CMK (cell line): ENCODE results near the gene HTRA2.
"Not testable (repeated sequence)": the region's sequence is repeated elsewhere in the genome, so short reads cannot be mapped to it uniquely, and the experiment has no call there.

Source experiments
- DNase-seq: peaks from one replicate; pipeline ENCODE4 v3.0.0-alpha.2; 2010; ENCODE audit warnings: low read depth

The HTRA2 gene

DNA sequence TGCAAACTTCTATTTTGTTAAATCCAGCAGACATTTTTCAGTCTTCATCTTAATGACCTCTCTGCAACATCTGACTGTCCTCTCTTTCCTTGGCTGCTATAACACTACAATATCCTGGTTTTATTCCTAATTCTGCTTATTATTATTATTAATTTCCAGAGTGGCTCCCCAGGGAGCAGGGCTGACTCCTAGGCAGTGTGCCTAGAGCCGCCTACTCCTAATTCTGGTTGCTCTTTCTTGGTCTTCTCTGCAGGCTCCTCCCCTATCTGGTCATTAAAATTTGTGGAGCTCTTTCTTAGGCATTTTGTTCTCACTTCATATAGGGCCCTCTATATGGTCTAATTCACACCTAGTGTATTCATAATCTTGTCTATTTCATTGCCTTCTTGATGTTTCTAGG is 13.2 kb downstream of the HTRA2 start:
- no peak for DNase-seq

DNA sequence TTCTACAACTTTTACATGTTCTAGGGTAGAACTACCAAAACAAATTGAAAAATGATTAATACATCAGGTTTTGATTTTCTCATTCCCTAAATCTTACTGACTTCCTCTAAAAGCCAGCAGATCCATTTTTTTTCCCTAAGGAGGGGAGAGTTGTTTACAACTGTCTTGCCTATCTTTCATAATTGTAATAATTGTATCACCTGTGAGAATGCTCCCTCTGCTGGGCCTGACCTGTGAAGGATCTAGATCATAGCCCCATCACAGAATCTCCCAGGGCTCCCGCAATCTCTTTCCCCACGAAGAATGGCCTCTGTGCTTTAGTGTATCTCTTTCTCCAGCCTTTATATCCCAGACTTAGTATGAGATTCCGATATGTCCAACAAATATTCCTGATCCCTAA is 14.9 kb downstream of the HTRA2 start:
- no peak for DNase-seq

DNA sequence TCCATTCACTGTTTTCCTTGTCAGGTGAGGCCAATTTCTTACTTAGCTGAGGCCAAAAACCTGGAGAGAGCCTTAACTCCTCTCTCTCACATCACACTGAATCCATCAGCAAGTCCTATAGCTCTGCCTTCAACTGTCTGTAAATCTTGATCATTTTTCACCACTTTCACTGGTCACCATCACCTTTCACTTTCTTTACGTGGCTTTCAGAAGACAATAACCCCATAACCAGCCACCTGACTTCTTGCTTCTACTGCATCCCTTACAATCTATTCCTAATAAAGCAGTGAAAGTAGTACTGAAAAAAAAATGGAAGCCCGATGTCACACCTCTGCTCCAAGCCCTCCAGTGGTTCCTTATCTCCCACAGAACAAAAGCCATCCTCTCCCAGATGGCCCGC is 16.3 kb downstream of the HTRA2 start:
- no peak for DNase-seq

DNA sequence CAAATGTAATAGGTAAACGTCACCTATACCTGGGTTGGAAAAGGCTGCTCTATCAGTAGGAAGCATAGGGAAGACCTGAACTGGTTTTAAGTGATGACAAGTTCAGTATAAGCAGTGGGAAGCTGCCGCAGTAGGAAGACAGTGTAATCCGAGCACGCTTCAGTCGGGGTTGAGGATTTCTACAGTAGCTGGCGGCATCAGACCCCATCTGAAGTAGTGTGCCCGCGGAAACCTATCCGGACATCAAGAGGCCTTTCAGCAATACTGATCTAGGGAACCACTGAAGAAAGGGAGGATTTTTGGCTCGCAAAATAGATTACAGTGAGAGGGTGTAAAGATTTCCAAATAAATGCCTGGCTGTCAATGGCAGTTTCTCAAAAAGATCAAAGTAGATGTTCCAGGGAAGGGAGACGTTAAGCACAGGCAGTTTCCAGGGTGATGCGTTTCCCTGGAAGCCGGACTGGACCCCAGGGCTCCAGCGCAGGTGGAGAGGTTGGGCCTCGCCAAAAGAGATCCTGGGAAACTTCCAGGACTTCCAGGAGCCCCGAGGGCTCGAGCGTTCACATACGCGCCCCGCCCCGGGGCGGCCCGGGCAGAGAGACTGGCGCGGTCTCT is 18.7 kb downstream of the HTRA2 start:
- no peak for DNase-seq

DNA sequence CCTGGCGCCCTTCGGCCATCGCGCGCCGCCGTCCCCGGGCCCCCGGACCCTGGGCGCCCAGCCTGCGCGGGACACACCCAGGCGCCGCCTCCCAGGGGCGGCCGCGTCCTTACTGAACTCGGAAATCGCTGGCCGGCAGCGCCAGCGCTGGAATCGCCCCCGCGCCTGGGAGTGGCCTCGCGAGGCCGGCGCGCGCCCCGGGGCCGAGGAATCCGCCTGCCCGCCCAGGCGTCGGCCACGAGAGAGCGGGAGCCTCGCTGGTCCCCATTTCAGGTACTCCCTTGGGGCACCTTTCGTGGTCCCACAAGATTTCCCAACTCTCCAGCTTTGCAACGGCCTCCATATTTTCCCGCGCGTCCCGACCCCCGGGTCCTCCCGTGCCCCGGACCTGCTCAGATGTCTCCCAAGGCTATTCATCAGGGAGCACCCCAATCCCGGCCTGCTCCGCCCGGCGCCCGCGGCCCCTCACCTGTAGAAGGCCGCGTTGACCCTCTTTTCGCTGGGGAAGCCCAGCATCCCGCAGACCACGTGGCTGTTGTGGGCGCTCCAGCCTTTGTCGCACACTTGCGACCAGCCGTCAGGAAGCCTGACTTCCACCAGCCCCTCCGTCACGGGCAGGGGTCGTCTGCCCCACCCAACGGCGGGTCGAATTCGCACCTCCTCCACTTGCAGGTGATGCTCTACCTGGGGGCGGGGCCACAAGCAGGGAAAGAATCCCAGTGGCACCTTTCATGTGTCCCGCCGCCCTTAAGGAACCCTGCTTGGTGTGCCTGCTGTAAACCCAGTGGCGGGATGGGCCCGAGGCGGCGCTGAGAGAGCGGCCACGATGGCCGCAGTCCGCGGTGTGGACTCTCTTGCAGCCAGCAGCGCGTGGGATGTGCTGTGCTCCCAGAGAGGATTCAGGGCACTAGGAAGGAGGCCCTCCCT is 19.4 kb downstream of the HTRA2 start:
- DNase-seq: no peak

DNA sequence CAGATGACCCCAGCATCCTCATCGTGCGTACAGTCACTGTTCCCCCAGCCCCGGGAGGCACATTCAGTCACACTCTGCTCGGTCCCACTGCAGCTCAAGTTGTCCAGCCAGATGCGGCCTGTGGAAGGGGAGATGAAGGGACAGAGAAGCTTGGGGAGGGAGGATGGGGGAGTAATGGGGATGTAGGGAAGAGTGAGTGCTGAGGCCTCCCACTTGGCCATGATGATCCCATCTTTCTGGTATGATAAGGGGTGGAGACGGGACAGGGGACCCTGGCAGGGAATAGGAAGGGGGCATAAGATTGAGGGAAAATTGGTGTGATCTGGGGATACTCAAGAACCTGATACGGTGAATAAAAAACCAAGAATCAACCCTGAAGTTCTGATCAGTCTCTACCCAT is 20.5 kb downstream of the HTRA2 start:
- DNase-seq: no peak

DNA sequence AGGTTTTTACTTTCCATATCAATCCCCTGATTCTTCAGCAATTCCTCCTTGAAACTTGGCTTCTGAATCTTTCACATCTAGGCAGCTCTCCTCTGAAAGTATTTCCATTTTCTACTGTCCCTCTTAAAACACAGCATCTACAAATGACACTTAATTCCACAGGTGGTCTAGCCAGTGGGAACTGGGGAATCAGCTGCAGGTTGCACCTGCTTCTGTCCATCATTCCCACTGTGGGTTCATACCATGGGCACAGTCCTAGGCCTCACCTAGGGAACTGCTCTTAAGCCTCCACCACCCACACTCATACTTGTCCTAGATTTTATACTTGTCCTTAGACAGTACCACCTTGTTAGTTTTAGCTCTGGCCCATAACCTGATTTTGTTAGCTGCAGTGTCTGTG is 21.8 kb downstream of the HTRA2 start:
- DNase-seq: no peak

DNA sequence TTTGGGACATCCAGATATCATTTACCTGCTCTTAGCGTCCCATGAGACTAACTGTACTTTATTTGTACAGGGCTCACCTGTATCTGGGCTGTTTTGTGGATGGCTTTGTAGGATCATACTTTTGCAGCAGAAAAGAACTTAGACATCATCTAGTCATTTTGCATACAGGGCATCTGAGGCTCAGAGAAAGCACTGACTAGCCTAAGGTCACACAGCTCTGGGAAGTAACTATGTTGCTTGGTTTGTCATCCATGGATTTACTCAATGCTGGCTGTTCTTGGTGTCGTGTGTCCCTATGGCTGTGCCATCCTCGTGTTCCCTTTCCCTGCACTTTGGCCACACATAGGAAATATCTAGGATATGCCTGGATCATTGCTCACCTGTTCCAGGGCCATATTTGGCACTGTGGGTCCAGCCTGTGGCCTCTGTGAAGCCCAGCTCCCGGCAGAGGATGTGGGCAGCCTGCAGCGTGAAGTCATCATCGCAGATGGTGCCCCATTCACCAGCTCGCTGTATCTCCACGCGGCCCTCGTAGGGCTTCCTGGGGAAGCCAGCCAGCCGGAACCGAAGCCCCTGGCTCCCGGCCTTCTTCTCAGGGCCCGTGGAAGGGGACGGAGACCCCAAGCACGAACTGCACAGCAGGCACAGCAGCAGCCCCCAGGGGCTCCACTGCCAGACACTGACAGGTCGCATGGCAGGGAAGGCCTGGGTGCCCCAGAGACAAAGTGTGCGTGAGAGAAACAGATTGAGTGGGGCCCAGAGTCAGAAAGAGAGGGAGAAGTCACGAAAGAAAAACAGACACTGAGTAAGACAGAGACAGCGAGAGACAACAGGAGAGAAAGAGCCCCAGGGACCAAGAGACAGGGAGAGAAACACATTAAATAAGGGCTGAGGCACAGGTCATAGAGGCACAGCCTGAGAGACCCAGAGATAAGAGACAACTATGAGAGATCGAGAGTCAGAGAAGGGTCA is 22.5 kb downstream of the HTRA2 start:
- DNase-seq: no peak

DNA sequence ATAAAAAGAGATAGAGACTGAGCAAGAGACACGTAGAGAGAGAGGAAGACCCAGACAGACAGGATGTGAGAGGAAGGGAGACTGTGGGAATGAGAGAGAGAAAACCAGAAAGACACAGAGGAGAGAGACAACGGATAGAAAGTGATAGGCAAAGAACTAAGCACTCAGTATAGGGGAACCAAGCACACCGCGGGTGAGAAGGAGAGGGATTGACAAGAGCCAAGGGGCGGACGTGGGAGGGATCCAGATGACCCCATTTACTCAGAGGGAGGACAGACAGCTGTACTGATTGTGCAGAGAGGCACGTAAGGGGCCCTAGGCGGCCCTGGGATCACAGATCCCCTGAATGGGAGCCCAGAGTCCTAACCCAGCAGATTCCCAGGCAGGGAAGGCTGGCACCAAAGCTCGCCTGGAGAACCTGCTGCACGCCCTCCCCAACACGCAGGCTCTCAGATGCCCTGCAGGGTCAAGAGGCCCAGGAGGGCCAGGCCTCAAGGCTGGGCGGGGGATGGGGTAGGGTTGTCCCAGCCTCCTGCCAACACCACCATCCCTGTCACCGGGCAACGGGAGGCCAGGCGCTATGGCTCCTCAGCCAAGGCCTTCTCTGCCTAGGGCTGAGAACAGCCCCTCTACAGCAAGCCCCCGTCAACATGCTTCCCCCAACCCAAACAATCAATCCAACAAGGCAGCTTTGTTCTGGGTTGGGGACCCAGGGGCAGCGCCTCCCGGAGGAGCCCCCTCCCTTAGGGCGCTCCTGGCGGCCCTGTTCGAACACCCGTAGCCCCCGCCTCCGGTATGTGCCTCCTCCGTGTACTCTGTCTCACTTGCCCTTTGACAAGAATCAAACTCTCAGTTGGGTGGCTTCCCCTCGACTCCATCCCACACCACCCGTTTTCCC is 23.4 kb downstream of the HTRA2 start:
- DNase-seq: no peak

DNA sequence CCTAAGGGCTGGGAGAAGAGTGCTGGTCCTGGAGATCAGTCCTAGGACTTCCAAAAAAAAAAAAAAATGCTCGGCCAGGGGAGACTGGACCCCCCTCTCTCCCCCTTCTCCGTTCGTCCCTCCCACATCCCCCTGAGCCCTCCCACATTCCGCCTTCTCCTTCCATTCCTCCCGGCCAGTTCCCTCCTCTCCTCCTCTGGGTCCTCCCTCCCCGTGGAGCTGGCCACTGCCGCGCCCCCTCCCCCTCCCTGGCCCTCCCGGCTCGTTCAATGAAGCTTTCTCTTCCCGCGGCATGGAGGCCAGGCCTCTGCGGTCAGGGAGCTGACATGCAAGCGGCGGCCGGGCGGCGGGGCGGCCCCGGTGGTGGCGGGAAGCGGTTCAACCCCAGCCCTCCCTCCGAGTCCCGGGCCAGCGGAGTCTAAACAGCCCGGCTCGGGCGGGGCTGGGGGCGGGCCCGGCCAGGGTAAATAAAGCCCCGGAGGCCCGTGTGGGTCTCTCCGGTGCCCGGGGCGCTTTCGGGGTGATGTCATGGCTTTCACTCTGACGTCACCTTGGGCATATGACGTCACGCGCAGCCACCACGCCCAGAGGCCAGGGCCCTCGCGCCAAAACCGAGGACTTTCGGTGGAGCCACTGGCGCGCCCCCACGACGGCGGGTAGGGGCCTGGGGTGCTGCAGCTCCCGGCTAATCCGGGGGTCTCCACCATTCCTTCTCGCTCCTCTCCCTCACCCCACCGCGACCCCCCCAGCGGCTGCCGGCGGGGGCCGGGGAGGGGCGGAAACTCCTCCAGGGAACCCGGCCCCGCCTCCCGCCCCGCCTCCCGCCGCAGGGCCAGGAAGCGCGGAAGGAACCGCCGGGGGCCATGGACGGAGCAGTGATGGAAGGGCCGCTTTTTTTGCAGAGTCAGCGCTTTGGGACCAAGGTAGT is 24.4 kb downstream of the HTRA2 start, which contains the start of the genes DOK1 and LOXL3:
DOK1 (plus strand) TSS at position 829 of the 928 bp plus-strand sequence; CDS start at position 864, 35 bp downstream.
LOXL3 (minus strand) TSS at position 51 of the 928 bp plus-strand sequence. CDS start 1,308 bp downstream, outside the sequence.
- DNase-seq: peak; percentile 76

DNA sequence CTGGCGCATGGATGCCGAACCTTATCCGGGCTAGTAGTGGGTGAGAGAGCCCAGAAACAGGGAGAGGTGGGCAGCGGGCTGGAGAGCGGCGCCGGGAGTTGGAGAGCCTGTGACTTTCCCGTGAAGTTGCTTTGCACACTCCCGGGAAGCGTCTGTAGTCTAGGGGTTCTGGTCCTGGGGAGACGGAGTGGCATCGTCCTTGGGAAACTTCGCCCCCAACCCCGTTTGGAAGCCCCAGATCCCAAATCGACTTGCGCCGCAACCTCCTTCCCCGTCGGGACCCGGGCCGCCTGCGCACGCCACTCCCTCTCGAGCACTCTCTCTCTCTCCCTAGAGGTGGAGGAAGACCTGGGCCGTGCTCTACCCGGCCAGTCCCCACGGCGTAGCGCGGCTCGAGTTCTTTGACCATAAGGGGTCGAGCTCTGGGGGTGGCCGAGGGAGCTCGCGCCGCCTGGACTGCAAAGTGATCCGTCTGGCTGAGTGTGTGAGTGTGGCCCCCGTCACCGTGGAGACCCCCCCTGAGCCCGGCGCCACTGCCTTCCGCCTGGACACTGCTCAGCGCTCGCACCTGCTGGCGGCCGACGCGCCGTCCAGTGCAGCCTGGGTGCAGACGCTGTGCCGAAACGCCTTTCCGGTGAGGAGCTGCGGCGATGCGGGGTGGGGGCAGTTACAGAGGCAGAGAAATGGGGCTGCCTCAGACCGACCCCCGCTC is 25.2 kb downstream of the HTRA2 start:
- no peak for DNase-seq

DNA sequence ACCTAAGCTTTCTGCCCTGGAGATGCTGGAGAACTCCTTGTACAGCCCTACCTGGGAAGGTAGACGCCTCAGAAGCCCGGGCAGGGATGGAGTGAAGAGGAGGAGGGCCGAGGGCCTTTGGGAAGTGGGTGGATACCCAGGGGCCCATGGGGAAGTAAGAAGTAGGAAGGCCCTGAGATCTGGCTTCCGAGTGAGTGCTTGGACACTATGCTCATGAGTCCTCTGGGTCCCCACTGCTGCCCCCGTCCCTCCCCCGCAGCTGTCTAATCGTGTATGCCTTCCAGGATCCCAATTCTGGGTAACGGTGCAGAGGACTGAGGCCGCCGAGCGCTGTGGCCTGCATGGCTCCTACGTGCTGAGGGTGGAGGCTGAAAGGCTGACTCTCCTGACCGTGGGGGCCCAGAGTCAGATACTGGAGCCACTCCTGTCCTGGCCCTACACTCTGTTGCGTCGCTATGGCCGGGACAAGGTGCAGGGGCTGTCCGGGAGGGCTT is 25.9 kb downstream of the HTRA2 start:
- no peak for DNase-seq

DNA sequence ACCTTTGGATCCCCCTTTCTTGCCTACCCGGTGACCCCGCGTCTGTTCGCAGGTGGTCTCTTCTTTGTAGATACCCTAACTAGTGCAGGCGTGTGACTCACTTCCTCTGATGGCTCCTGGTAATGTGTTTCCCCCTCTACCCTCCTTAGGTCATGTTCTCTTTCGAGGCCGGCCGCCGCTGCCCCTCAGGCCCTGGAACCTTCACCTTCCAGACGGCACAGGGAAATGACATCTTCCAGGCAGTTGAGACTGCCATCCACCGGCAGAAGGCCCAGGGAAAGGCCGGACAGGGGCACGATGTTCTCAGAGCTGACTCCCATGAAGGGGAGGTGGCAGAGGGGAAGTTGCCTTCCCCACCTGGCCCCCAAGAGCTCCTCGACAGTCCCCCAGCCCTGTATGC is 26.4 kb downstream of the HTRA2 start:
- DNase-seq: no peak

DNA sequence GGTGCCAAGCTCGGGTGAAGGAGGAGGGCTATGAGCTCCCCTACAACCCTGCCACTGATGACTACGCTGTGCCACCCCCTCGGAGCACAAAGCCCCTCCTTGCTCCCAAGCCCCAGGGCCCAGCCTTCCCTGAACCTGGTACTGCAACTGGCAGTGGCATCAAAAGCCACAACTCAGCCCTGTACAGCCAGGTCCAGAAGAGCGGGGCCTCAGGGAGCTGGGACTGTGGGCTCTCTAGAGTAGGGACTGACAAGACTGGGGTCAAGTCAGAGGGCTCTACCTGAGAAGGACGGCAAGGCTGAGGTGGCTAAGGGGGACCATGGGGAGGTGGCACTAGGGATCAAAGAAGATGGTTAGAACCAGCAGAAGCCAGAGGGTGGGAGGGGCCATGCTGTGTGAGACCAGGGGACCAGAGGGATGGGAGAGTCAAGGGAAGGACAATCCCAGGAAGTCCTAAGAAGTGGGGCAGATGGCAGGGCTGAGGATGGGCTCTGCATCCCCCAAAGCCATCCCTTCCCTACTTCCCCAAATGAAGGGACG is 27.2 kb downstream of the HTRA2 start:
- no peak for DNase-seq

DNA sequence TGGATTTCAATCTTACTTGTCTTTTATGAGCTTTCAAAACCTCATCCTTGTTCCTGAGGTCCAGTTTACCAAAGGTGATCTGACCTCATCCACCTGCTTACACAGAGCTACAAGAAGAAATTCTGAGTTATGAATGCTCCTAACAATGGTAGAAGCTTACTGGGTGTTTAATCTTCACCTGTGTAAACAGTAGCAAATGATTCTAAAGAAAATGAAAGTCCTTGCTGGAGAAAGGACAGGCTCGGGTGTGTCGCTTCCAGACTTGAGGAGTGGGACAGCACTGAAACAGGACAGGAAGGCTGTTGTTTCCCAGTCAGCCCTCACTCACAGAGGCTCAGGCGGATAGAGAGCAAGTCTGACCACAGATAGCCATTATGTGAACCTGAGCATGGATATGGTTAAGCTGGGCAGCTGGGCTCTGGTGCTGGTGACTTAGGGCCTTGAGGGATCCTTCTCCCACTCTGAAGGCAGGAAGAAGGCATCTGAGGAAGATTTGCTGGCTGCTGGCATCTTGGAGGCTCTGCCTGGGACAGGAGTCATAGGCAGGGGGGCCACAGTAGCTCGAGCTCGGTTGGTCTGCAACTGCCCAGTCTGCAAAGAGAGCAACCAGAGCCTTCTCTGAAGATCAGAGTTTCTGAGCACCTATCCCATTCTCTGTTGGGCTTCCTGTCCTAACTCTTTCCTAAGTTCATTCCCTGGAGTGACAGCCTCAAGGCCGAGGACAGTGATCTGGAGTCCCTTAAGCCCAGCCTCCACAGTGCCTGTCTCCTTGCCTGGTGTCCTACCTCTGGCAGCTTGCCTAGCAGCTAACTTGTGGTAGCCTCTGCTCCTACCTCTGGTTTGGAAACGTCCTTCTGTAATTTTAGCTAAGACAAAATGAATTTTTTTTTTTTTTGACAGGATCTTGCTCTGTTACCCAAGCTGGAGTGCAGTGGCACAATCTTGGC is 28.8 kb downstream of the HTRA2 start:
- DNase-seq: no peak

DNA sequence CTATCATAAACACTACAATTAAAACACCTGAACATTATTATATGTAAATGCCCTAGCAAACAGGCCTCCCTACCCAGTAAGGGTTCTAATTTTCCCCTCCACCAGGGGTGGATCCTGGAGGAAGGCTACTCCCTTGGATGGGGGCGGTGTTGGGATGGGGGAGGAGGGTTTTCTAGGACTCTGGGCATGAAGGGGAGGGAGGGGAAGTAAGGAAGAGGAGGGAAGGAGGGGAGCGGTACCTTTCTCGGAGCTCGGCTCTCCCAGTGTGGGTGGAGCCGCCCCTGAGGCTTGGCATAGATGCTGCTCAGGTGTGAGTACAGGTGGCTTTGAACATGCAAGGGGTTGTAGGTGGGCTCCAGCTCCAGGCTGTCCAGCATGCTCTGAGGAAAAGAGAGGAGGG is 30.2 kb downstream of the HTRA2 start:
- DNase-seq: no peak

DNA sequence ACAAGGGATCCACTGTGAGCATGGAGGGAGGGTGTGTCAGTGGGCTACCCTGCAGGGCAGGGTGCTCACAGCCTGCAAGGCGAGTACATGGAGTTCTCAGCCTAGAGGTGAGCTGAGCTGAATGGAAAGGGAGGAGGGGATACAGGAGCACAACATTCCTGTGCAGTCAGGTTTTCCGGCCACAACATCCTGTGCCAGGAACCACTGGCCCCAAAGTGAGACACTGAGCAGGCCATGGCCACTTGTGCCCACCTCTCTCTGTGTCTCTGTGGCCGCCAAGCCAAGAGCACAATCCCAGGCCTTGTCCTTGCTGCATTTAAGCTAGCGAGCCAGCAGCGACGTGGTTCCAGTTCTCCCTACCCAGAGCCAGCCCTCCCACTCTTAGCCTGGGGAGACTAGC is 30.9 kb downstream of the HTRA2 start:
- no peak for DNase-seq

DNA sequence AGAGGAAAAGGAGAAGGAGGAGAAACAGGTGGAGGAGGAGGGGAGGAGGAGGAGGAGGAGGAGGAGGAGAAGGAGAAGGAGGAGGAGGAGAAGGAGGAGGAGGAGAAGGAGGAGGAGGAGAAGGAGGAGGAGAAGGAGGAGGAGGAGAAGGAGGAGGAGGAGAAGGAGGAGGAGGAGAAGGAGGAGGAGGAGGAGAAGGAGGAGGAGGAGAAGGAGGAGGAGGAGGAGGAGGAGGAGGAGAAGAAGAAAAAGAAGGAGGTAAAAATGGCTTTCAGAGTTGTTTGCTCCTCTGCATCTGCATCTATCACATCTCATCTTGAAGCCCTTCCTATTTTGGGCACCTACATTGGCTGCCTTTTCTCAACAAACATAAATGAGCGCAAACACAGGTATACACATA is 31.3 kb downstream of the HTRA2 start:
- not testable (repeated sequence) for DNase-seq
